ENCODE measurements around the gene POLR1B. TPM values are rescaled to one million over a fixed set of nuclear protein-coding genes. Genes with fewer than 3 reads are reported as not detected.

POLR1B gene
- total RNA-seq, 4 donors from 2014 or later = 13.0 to 18.1 (median 13.3) TPM

DNA sequence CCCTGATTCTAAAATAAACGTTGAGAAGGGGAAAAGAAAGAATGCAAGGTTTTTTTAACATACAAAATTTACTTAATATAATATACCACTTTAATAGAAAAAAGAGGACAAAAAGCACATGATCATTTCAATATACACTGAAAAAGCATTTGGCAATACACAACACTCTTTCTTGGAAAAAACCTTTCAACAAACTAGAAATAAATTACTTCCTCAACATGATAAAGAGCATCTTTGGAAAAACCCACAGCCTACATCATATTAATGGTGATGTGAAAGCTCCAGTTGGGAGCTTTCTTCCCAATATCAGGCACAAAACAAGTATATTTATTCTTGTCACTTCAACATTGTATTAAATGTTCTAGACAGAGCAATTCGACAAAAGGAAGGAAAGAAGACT is 3.0 kb upstream of the POLR1B start:
- ATAC-seq = no peak
- intact Hi-C loops (cut with DNase I; ENCODE audit: low total_unique reads) (no loop called here), in situ Hi-C loops (cut with MboI; ENCODE audit: low sequenced_read_pairs in 4 of 4) (no loop called here)
- no peak for TF ChIP-seq POLR2A (IDR thresholded peaks at IDR 0.05)
- TF ChIP-seq, protein P1, sequence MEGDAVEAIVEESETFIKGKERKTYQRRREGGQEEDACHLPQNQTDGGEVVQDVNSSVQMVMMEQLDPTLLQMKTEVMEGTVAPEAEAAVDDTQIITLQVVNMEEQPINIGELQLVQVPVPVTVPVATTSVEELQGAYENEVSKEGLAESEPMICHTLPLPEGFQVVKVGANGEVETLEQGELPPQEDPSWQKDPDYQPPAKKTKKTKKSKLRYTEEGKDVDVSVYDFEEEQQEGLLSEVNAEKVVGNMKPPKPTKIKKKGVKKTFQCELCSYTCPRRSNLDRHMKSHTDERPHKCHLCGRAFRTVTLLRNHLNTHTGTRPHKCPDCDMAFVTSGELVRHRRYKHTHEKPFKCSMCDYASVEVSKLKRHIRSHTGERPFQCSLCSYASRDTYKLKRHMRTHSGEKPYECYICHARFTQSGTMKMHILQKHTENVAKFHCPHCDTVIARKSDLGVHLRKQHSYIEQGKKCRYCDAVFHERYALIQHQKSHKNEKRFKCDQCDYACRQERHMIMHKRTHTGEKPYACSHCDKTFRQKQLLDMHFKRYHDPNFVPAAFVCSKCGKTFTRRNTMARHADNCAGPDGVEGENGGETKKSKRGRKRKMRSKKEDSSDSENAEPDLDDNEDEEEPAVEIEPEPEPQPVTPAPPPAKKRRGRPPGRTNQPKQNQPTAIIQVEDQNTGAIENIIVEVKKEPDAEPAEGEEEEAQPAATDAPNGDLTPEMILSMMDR (IDR thresholded peaks at IDR 0.05 in 4 of 5, conservative IDR thresholded peaks at IDR 0.05 in 1 of 5) = no peak
- no peak overlapping the region for H3K4me3 ChIP-seq
- H3K4me1 ChIP-seq = peaks cover 17 to 21% of the 10 kb centered on the region in 2 donors
- no peaks in the 10 kb centered on the region for H3K36me3 ChIP-seq
- no peaks in the 10 kb centered on the region for H3K9me3 ChIP-seq
- no peak overlapping the region for H3K27ac ChIP-seq
- no peak for DNase-seq
- H3K27me3 ChIP-seq = no peaks in the 10 kb centered on the region

DNA sequence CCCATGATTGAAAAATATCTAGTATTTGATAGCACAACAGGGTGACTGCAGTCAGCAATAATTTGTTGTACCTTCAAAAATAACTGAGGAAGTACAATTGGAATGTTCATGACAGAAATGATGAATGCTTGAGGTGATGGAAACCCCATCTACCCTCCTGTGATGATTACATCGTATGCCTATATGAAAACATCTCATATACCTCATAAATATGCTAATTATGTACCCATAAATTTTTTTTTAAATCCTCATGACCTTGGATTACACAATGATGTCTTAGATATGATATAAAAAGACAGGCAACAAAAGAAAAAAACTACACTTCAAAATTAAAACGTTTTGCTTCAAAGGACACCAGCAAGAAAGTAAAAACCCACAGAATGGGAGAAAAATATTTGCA is 1.4 kb upstream of the POLR1B start:
- in situ Hi-C loops (cut with MboI; ENCODE audit: low sequenced_read_pairs in 4 of 4) (no loop called here), intact Hi-C loops (cut with DNase I; ENCODE audit: low total_unique reads) (loop anchor here (5.0 kb wide), 1 partner anchor 106 kb away; the partner anchor contains the start of gene SLC20A1)
- no peaks in the 10 kb centered on the region for H3K9me3 ChIP-seq
- H3K27me3 ChIP-seq = no peaks in the 10 kb centered on the region
- no peak overlapping the region for H3K27ac ChIP-seq
- no peak for DNase-seq
- TF ChIP-seq, protein P1 (IDR thresholded peaks at IDR 0.05 in 4 of 5, conservative IDR thresholded peaks at IDR 0.05 in 1 of 5) = no peak
- TF ChIP-seq POLR2A (IDR thresholded peaks at IDR 0.05) = no peak
- H3K36me3 ChIP-seq = no peaks in the 10 kb centered on the region
- H3K4me3 ChIP-seq = peak overlapping the region in 2 of 4 donors; percentile 96 to 99
- peaks cover 17 to 23% of the 10 kb centered on the region in 2 donors for H3K4me1 ChIP-seq
- ATAC-seq = no peak

DNA sequence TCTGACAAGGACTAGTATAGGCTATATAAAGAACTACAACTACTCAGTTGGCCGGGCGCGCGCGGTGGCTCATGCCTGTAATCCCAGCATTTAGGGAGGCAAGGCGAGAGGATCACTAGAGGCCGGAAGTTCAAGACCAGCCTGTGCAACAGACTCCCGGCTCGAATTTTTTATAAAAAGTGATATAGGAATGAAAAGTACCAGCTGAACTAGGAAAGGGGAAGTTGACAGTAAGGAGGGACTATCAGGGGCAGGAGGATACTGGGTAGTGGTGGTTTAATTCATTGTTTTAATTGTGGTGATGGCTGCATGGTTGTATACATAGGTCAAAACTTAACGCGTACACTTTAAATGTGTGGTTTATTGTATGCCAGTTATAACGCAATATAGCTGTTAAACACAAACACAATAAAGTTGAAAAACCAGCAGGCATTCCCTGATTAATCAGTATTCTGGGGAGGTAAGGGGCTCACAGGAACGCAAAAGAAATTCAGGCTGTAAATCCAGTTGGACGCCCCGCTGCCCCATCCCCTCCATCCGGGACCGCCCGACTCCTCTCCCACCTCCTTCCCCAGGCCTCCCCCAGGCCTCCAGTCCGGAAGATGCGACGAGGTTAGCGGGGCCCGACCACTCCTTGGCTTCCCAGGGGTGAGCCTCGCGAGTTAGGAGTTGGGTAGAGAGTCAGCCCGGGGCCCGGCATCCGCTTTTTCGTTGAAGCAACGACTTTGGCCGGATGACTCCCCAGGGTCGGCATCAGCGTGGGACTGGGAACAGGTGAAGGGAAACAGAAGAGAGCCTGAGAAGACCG is 746 bp upstream of the POLR1B start:
- Histone ChIP-seq H3K4me1 (peaks cover 17 to 23% of the 10 kb centered on the region in 2 donors), H3K9me3 (no peaks in the 10 kb centered on the region), H3K36me3 (no peaks in the 10 kb centered on the region), H3K4me3 (peak overlapping the region; percentile 74 to 99 (median 90)), H3K27me3 (no peaks in the 10 kb centered on the region), H3K27ac (peak overlapping the region; percentile 75 to 90 (median 88))
- intact Hi-C loops (cut with DNase I; ENCODE audit: low total_unique reads) (loop anchor here (1.0 to 5.0 kb wide), 3 partner anchors 41 to 106 kb away; partner anchors contain the start of gene SLC20A1), in situ Hi-C loops (cut with MboI; ENCODE audit: low sequenced_read_pairs in 4 of 4) (no loop called here)
- TF ChIP-seq, protein P1 (IDR thresholded peaks at IDR 0.05 in 4 of 5, conservative IDR thresholded peaks at IDR 0.05 in 1 of 5) = no peak
- no peak for TF ChIP-seq POLR2A (IDR thresholded peaks at IDR 0.05)
- ATAC-seq = peak; percentile 56 to 67
- no peak for DNase-seq

DNA sequence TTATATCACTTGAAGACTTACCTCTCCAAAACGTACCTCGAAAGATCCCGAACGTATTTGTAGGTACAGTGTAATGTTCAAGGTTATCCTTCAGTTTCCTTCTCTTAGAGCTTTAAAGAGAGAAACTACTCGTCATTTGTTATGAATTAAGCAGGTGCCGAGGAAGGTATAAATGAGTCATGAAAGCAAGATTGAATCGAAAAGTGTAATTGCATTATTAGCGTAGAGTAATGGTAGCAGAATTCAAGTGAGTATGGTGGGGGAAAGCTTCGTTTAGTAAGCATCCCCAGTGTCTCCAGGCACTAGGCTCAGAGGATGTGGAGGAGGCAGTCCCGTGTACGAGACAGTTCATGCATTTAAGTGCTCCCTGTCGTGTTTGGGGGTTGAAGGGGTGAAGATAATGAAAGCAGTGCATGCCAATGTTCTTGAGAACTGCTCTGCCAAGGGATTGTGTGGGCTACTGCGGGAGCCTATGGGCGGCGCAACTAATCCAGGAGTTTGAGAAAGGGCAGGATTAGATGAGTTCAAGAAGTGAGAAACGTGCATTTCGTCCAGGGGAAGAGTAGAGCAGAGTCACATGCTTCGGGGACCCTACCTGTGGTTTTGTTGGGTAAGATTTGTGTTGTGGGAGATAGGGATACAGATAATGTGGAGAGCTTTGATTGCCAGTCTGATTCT is 858 bp downstream of the POLR1B start:
- Histone ChIP-seq H3K9me3 (no peaks in the 10 kb centered on the region), H3K4me3 (peak overlapping the region; percentile 74 to 99 (median 90)), H3K4me1 (peaks cover 24 to 27% of the 10 kb centered on the region in 2 donors), H3K27me3 (no peaks in the 10 kb centered on the region), H3K27ac (peak overlapping the region; percentile 75 to 90 (median 88)), H3K36me3 (peaks cover 0 to 7% of the 10 kb centered on the region in 2 donors)
- no peak for DNase-seq
- no peak for ATAC-seq
- intact Hi-C loops (cut with DNase I; ENCODE audit: low total_unique reads) = loop anchor here (1.0 to 5.0 kb wide), 3 partner anchors 40 to 104 kb away; partner anchors contain the start of gene SLC20A1
- no peak for TF ChIP-seq POLR2A (IDR thresholded peaks at IDR 0.05)
- TF ChIP-seq, protein P1 (IDR thresholded peaks at IDR 0.05 in 4 of 5, conservative IDR thresholded peaks at IDR 0.05 in 1 of 5) = no peak
- in situ Hi-C loops (cut with MboI; ENCODE audit: low sequenced_read_pairs in 4 of 4) = no loop called here

All from gastrocnemius medialis (tissue), 4 donors.